ENCODE data around the gene PFKFB3.

DNA sequence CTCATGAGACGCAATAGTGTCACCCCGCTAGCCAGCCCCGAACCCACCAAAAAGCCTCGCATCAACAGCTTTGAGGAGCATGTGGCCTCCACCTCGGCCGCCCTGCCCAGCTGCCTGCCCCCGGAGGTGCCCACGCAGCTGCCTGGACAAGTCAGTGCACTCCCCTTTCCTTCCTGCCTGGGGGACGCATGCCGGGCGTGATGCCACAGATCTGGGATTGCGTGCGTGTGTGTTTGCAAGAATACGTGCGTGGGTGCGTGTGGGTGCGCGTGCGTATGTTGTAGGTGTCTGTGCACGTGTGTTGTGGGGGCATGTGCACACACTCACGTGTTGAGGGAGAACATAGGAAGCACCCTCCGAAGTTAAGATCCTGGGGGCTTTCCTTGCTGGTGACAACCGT, 23.5 kb downstream of the PFKFB3 start:
- TF ChIP-seq, protein P1, sequence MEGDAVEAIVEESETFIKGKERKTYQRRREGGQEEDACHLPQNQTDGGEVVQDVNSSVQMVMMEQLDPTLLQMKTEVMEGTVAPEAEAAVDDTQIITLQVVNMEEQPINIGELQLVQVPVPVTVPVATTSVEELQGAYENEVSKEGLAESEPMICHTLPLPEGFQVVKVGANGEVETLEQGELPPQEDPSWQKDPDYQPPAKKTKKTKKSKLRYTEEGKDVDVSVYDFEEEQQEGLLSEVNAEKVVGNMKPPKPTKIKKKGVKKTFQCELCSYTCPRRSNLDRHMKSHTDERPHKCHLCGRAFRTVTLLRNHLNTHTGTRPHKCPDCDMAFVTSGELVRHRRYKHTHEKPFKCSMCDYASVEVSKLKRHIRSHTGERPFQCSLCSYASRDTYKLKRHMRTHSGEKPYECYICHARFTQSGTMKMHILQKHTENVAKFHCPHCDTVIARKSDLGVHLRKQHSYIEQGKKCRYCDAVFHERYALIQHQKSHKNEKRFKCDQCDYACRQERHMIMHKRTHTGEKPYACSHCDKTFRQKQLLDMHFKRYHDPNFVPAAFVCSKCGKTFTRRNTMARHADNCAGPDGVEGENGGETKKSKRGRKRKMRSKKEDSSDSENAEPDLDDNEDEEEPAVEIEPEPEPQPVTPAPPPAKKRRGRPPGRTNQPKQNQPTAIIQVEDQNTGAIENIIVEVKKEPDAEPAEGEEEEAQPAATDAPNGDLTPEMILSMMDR (IDR thresholded peaks at IDR 0.05) = no peak
- TF ChIP-seq EZH2 (IDR thresholded peaks at IDR 0.05) (no peak), EZH2phosphoT487 (IDR thresholded peaks at IDR 0.05) (no peak)

All from neural progenitor cell (in vitro differentiated cells).